Keratinocyte (primary cell): Measurements from ENCODE around the gene CBX3. TPM values are rescaled to one million over a fixed set of nuclear protein-coding genes. Genes with fewer than 3 reads are reported as not detected.

Experiments
- DNase-seq: peaks from one replicate; pipeline ENCODE4 v3.0.0-alpha.2; 2011; ENCODE audit warnings: low read depth, missing footprints, low spot score
- FAIRE-seq: peaks from 2 replicates; lab custom pipeline; 2011; peaks lifted over from hg19 to GRCh38; lab: Jason Lieb, UNC
- H2AFZ ChIP-seq: 2 replicates; pipeline ENCODE4 v1.6.0; 2012; ENCODE audit warnings: low read length, control low read depth, inconsistent platforms; ENCODE audit not compliant: control insufficient read depth
- H3K27ac ChIP-seq: 2 replicates; pipeline ENCODE4 v1.5.1; 2011; ENCODE audit warnings: low read length; ENCODE audit not compliant: control insufficient read depth, insufficient read depth
- H3K27me3 ChIP-seq: 3 replicates; pipeline ENCODE4 v1.6.0; 2011; ENCODE audit warnings: low read length; ENCODE audit not compliant: control insufficient read depth, insufficient read depth; ENCODE audit errors: extremely low read depth
- H3K36me3 ChIP-seq, 2 experiments: 2 replicates in 1 of 2; 3 replicates in 1 of 2; pipeline ENCODE4 v1.5.1; 2011; ENCODE audit warnings: low read length in 2 of 2, mild to moderate bottlenecking in 1 of 2; ENCODE audit not compliant: control insufficient read depth in 2 of 2, insufficient read depth in 2 of 2; ENCODE audit errors: extremely low read depth in 1 of 2
- H3K4me1 ChIP-seq: 3 replicates; pipeline ENCODE4 v1.5.1; 2011; ENCODE audit warnings: low read length; ENCODE audit not compliant: control insufficient read depth, insufficient read depth; ENCODE audit errors: extremely low read depth
- H3K4me2 ChIP-seq: 3 replicates; pipeline ENCODE4 v1.6.0; 2011; ENCODE audit warnings: low read depth, low read length; ENCODE audit not compliant: control insufficient read depth, insufficient read depth; ENCODE audit errors: extremely low read depth
- H3K4me3 ChIP-seq, 3 experiments: fragments of 200-600 bp in 1 of 3; sonication (generic) in 1 of 3; 2 replicates in 2 of 3; 3 replicates in 1 of 3; pipeline ENCODE4 v1.5.1; 2011 to 2016; ENCODE audit warnings: low read length in 3 of 3, mild to moderate bottlenecking in 3 of 3, control low read depth in 2 of 3, inconsistent platforms in 1 of 3, low read depth in 1 of 3, mixed read lengths in 1 of 3, mixed run types in 1 of 3, moderate library complexity in 1 of 3; ENCODE audit not compliant: control insufficient read depth in 2 of 3, insufficient read depth in 2 of 3; ENCODE audit errors: extremely low read depth in 1 of 3
- H3K79me2 ChIP-seq: 2 replicates; pipeline ENCODE4 v1.6.0; 2012; ENCODE audit warnings: low read length; ENCODE audit not compliant: control insufficient read depth, insufficient read depth
- H3K9ac ChIP-seq: 3 replicates; pipeline ENCODE4 v1.6.0; 2011; ENCODE audit warnings: low read length; ENCODE audit not compliant: control insufficient read depth, insufficient read depth; ENCODE audit errors: extremely low read depth
- H3K9me1 ChIP-seq: 3 replicates; pipeline ENCODE4 v1.6.0; 2011; ENCODE audit warnings: low read length; ENCODE audit not compliant: control insufficient read depth, insufficient read depth; ENCODE audit errors: extremely low read depth
- H3K9me3 ChIP-seq: 2 replicates; pipeline ENCODE4 v1.5.1; 2012; ENCODE audit warnings: low read depth, low read length; ENCODE audit not compliant: control insufficient read depth
- H4K20me1 ChIP-seq: 3 replicates; pipeline ENCODE4 v1.6.0; 2011; ENCODE audit warnings: low read length; ENCODE audit not compliant: control insufficient read depth, insufficient read depth; ENCODE audit errors: extremely low read depth
- EZH2 ChIP-seq: IDR thresholded peaks from one replicate; pipeline ENCODE4 v1.6.1; 2012; ENCODE audit warnings: inconsistent platforms, mild to moderate bottlenecking, low read length, moderate library complexity
- dilution Hi-C: fragments of 300-500 bp; cut with MboI; formaldehyde crosslinking; loops from one replicate; pipeline ENCODE4 v1.7.0; 2020; ENCODE audit warnings: low sequenced_read_pairs; ENCODE audit not compliant: extremely low pct_ligation_motif_present
- polyA plus RNA-seq, 5 experiments: library from polyadenylated mRNA; depleted of rRNA in 3 of 5; stranded (reverse) in 3 of 5; stranded (forward) in 1 of 5; unstranded in 1 of 5; fragments of >200 nt; gene quantifications; 1 replicate in 1 of 5; 2 replicates in 3 of 5; 3 replicates in 1 of 5; pipeline versions ENCODE4 v1.2.1 to v1.2.3, GENCODE V29; 2011 to 2012; ENCODE audit warnings: missing spikeins in 2 of 5, low read depth in 1 of 5, low replicate concordance in 1 of 5
- TF ChIP-seq, protein P1 (sequence below), 3 experiments: IDR thresholded peaks in 1 of 3; conservative IDR thresholded peaks in 1 of 3; optimal IDR thresholded peaks in 1 of 3; 2 replicates in 2 of 3; 3 replicates in 1 of 3; pipeline versions ENCODE3 to v1.5.1; 2011; ENCODE audit warnings: low read length in 3 of 3, mild to moderate bottlenecking in 3 of 3, moderate library complexity in 2 of 3, control low read depth in 1 of 3, inconsistent platforms in 1 of 3; ENCODE audit not compliant: insufficient read depth in 2 of 3; ENCODE audit errors: extremely low read depth in 1 of 3

Gene CBX3
- polyA plus RNA-seq, 1 donor (not counting 4 experiments of a cell fraction or from before 2014, with no cell fraction given), result 161 TPM

DNA sequence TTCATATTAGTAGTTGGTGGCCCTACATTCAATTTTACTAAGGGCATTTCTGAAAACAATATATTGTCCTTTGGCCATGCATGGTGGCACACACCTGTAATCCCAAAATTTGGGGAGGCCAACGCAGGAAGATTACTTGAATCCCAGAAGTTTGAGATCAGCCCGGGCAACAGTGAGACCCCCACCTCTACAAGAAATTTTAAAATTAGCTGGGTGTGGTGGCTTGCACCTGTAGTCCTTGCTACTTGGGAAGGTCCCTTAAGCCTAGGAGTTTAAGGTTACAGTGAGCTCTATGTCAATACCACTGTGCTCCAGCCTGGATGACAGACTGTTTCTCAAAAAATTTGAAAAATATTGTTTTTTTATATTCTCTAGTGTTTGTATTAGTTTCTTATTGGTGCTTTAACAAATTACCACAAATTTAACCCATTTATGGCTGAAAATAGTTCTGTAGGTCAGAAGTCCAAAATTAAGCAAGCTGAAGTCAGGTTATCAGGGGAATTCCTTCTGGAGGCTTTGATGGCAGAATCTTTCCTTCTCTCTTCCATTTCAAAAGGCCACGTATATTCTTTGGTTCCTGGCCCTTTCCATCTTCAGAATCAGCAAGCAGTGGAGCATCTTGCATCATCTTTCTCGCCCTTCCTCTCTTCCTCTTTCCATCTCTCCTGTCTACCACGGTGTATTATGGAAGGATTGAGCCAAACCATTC lies 12.4 kb downstream of the CBX3 start:
- H3K79me2 ChIP-seq, result peaks cover 10% of the 10 kb centered on the region
- no peaks in the 10 kb centered on the region for H3K9me1 ChIP-seq
- H3K4me3 ChIP-seq, result no peak overlapping the region
- no peak overlapping the region for H3K4me2 ChIP-seq
- no peak for DNase-seq
- no peak for FAIRE-seq
- no peaks in the 10 kb centered on the region for H3K27me3 ChIP-seq
- no peak overlapping the region for H3K9ac ChIP-seq
- dilution Hi-C loops, result no loop called here
- H3K27ac ChIP-seq, result no peak overlapping the region
- peaks cover 10 to 11% of the 10 kb centered on the region in 2 experiments for H3K36me3 ChIP-seq
- no peak overlapping the region for H2AFZ ChIP-seq
- no peaks in the 10 kb centered on the region for H3K4me1 ChIP-seq
- TF ChIP-seq, protein P1, sequence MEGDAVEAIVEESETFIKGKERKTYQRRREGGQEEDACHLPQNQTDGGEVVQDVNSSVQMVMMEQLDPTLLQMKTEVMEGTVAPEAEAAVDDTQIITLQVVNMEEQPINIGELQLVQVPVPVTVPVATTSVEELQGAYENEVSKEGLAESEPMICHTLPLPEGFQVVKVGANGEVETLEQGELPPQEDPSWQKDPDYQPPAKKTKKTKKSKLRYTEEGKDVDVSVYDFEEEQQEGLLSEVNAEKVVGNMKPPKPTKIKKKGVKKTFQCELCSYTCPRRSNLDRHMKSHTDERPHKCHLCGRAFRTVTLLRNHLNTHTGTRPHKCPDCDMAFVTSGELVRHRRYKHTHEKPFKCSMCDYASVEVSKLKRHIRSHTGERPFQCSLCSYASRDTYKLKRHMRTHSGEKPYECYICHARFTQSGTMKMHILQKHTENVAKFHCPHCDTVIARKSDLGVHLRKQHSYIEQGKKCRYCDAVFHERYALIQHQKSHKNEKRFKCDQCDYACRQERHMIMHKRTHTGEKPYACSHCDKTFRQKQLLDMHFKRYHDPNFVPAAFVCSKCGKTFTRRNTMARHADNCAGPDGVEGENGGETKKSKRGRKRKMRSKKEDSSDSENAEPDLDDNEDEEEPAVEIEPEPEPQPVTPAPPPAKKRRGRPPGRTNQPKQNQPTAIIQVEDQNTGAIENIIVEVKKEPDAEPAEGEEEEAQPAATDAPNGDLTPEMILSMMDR (optimal IDR thresholded peaks at IDR 0.05 in 1 of 3, IDR thresholded peaks at IDR 0.05 in 1 of 3, conservative IDR thresholded peaks at IDR 0.05 in 1 of 3; ENCODE audit: extremely low read depth in 1 of 3, insufficient read depth in 2 of 3, low read length in 3 of 3), result no peak
- TF ChIP-seq EZH2, result no peak
- no peaks in the 10 kb centered on the region for H3K9me3 ChIP-seq
- no peaks in the 10 kb centered on the region for H4K20me1 ChIP-seq

DNA sequence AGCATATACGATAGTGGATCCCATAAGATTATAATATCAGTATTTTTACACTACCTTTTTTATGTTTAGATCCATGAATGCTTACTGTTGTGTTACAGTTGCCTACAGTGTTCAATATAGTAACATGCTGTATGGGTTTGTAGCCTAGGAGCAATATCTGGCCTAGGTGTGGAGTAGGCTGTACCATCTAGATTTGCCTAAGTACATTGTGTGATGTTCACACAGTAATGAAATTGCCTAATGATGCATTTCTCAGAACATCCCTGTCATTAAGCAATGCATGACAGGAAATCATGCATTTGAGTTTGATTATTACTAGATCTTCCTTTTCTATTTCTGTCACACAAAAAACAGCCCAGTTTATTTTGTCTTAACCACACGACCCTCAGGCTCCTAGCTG lies 14.5 kb downstream of the CBX3 start:
- Histone ChIP-seq H3K4me3 (no peak overlapping the region), H3K4me2 (no peak overlapping the region), H3K27ac (no peak overlapping the region), H3K9me3 (no peaks in the 10 kb centered on the region), H3K27me3 (no peaks in the 10 kb centered on the region), H4K20me1 (no peaks in the 10 kb centered on the region), H3K36me3 (peaks cover 0 to 2% of the 10 kb centered on the region in 2 experiments), H3K79me2 (no peaks in the 10 kb centered on the region), H2AFZ (no peak overlapping the region), H3K9ac (no peak overlapping the region), H3K4me1 (no peaks in the 10 kb centered on the region), H3K9me1 (no peaks in the 10 kb centered on the region)
- TF ChIP-seq EZH2, result no peak
- TF ChIP-seq, protein P1 (optimal IDR thresholded peaks at IDR 0.05 in 1 of 3, IDR thresholded peaks at IDR 0.05 in 1 of 3, conservative IDR thresholded peaks at IDR 0.05 in 1 of 3; ENCODE audit: extremely low read depth in 1 of 3, insufficient read depth in 2 of 3, low read length in 3 of 3), result no peak
- dilution Hi-C loops, result no loop called here
- no peak for DNase-seq
- no peak for FAIRE-seq
